Mononuclear cell (primary cell): ENCODE results near the gene EGLN2. TPM values are rescaled to one million over a fixed set of nuclear protein-coding genes. Genes with fewer than 3 reads are reported as not detected.
A peak's percentile ranks its signal among the peaks of the same experiment; 100 is the strongest.

Experiments
- H3K27me3 ChIP-seq: 2 replicates; pipeline ENCODE4 v1.6.0; 2011; ENCODE audit warnings: low read length, control low read depth; ENCODE audit not compliant: insufficient read depth
- H3K4me1 ChIP-seq: 2 replicates; pipeline ENCODE4 v1.5.1; 2011; ENCODE audit warnings: mild to moderate bottlenecking, low read length, control low read depth; ENCODE audit not compliant: insufficient read depth
- H3K4me3 ChIP-seq: 2 replicates; pipeline ENCODE4 v1.5.1; 2011; ENCODE audit warnings: mild to moderate bottlenecking, low read length, moderate library complexity
- H3K9me3 ChIP-seq: 2 replicates; pipeline ENCODE4 v1.5.1; 2011; ENCODE audit warnings: low read depth, mild to moderate bottlenecking, control low read depth, low read length
- total RNA-seq: library from RNA; depleted of rRNA; stranded (reverse); fragments of >200 nt; gene quantifications from one replicate; pipeline ENCODE4 v1.2.3, GENCODE V29; 2012

The EGLN2 gene
- total RNA-seq, 1 donor: 52.7 TPM

- H3K4me3 ChIP-seq: no peak overlapping the region
- no peaks in the 10 kb centered on the region for H3K4me1 ChIP-seq
- H3K27me3 ChIP-seq: no peaks in the 10 kb centered on the region
- H3K9me3 ChIP-seq: no peaks in the 10 kb centered on the region
Observed at GRCh38 chr19:40785526-40785925, 13.5 kb upstream of the EGLN2 start.

GRCh38 chr19:40786060-40787037 lies 12.6 kb upstream of the EGLN2 start:
- Histone ChIP-seq H3K4me3 (no peak overlapping the region), H3K4me1 (no peaks in the 10 kb centered on the region), H3K27me3 (no peaks in the 10 kb centered on the region), H3K9me3 (no peaks in the 10 kb centered on the region)

GRCh38 chr19:40791349-40791748 lies 7.6 kb upstream of the EGLN2 start:
- Histone ChIP-seq H3K9me3 (no peaks in the 10 kb centered on the region), H3K4me3 (no peak overlapping the region), H3K4me1 (peaks cover 6% of the 10 kb centered on the region), H3K27me3 (no peaks in the 10 kb centered on the region)

- Histone ChIP-seq H3K27me3 (no peaks in the 10 kb centered on the region), H3K9me3 (no peaks in the 10 kb centered on the region), H3K4me3 (no peak overlapping the region), H3K4me1 (peaks cover 6% of the 10 kb centered on the region)
Observed at GRCh38 chr19:40791996-40792395, 7.0 kb upstream of the EGLN2 start.

GRCh38 chr19:40797166-40797962 lies 1.6 kb upstream of the EGLN2 start:
- no peaks in the 10 kb centered on the region for H3K27me3 ChIP-seq
- H3K4me1 ChIP-seq: peaks cover 33% of the 10 kb centered on the region
- no peaks in the 10 kb centered on the region for H3K9me3 ChIP-seq
- H3K4me3 ChIP-seq: no peak overlapping the region

GRCh38 chr19:40797963-40798682 lies 868 bp upstream of the EGLN2 start:
- Histone ChIP-seq H3K4me1 (peaks cover 41% of the 10 kb centered on the region), H3K27me3 (no peaks in the 10 kb centered on the region), H3K4me3 (peak overlapping the region; percentile 62), H3K9me3 (no peaks in the 10 kb centered on the region)

GRCh38 chr19:40799558-40800338 lies 757 bp downstream of the EGLN2 start:
- no peaks in the 10 kb centered on the region for H3K9me3 ChIP-seq
- peak overlapping the region; percentile 83 for H3K4me3 ChIP-seq
- no peaks in the 10 kb centered on the region for H3K27me3 ChIP-seq

GRCh38 chr19:40800339-40800996 lies 1.5 kb downstream of the EGLN2 start:
- H3K9me3 ChIP-seq: no peaks in the 10 kb centered on the region
- peaks cover 64% of the 10 kb centered on the region for H3K4me1 ChIP-seq
- H3K4me3 ChIP-seq: peak overlapping the region; percentile 83
- H3K27me3 ChIP-seq: no peaks in the 10 kb centered on the region

More at GRCh38 chr19:40799558-40800338, 757 bp downstream of the EGLN2 start:
- H3K4me1 ChIP-seq: peaks cover 57% of the 10 kb centered on the region

GRCh38 chr19:40800997-40801377 lies 2.0 kb downstream of the EGLN2 start:
- Histone ChIP-seq H3K9me3 (no peaks in the 10 kb centered on the region), H3K4me1 (peaks cover 70% of the 10 kb centered on the region), H3K4me3 (no peak overlapping the region), H3K27me3 (no peaks in the 10 kb centered on the region)

- Histone ChIP-seq H3K4me1 (peaks cover 76% of the 10 kb centered on the region), H3K9me3 (no peaks in the 10 kb centered on the region), H3K4me3 (peak overlapping the region; percentile 10), H3K27me3 (no peaks in the 10 kb centered on the region)
Observed at GRCh38 chr19:40801426-40802299, 2.7 kb downstream of the EGLN2 start.

GRCh38 chr19:40802300-40803169 lies 3.5 kb downstream of the EGLN2 start:
- Histone ChIP-seq H3K9me3 (no peaks in the 10 kb centered on the region), H3K27me3 (no peaks in the 10 kb centered on the region), H3K4me3 (peak overlapping the region; percentile 6), H3K4me1 (peaks cover 85% of the 10 kb centered on the region)

GRCh38 chr19:40803170-40803856 lies 4.3 kb downstream of the EGLN2 start:
- H3K4me1 ChIP-seq: peaks cover 81% of the 10 kb centered on the region
- H3K4me3 ChIP-seq: no peak overlapping the region
- H3K9me3 ChIP-seq: no peaks in the 10 kb centered on the region
- H3K27me3 ChIP-seq: no peaks in the 10 kb centered on the region
